ENCODE data around the gene PTP4A2. TPM values are rescaled to one million over a fixed set of nuclear protein-coding genes. Genes with fewer than 3 reads are reported as not detected.
A peak's percentile ranks its signal among the peaks of the same experiment; 100 is the strongest.

The PTP4A2 gene
- total RNA-seq, 1 donor from 2014 or later, result 256 TPM

- no peak for DNase-seq (ENCODE audit: low read depth in 2 of 2)
Measured at GRCh38 chr1:31888291-31888690, 49.9 kb downstream of the PTP4A2 start.

- peak in 1 of 2 donors; percentile 24 for DNase-seq (ENCODE audit: low read depth in 2 of 2)
Measured at GRCh38 chr1:31886866-31887265, 51.3 kb downstream of the PTP4A2 start.

GRCh38 chr1:31885851-31886250 is 52.3 kb downstream of the PTP4A2 start:
- DNase-seq (ENCODE audit: low read depth in 2 of 2), result no peak

GRCh38 chr1:31883357-31883942 is 54.7 kb downstream of the PTP4A2 start:
- no peak for DNase-seq (ENCODE audit: low read depth in 2 of 2)

GRCh38 chr1:31881688-31882000 is 56.5 kb downstream of the PTP4A2 start:
- DNase-seq (ENCODE audit: low read depth in 2 of 2), result no peak

GRCh38 chr1:31880957-31881687 is 57.0 kb downstream of the PTP4A2 start:
- no peak for DNase-seq (ENCODE audit: low read depth in 2 of 2)

GRCh38 chr1:31879981-31880608 is 58.1 kb downstream of the PTP4A2 start:
- no peak for DNase-seq (ENCODE audit: low read depth in 2 of 2)

GRCh38 chr1:31878058-31878457 is 60.1 kb downstream of the PTP4A2 start:
- DNase-seq (ENCODE audit: low read depth in 2 of 2), result no peak

GRCh38 chr1:31877544-31877943 is 60.6 kb downstream of the PTP4A2 start:
- no peak for DNase-seq (ENCODE audit: low read depth in 2 of 2)

GRCh38 chr1:31875636-31876236 is 62.4 kb downstream of the PTP4A2 start:
- no peak for DNase-seq (ENCODE audit: low read depth in 2 of 2)

- no peak for DNase-seq (ENCODE audit: low read depth in 2 of 2)
Measured at GRCh38 chr1:31874942-31875341, 63.2 kb downstream of the PTP4A2 start.

- DNase-seq (ENCODE audit: low read depth in 2 of 2), result peak in 1 of 2 donors; percentile 4
Measured at GRCh38 chr1:31872658-31873636, 65.2 kb downstream of the PTP4A2 start.

GRCh38 chr1:31871703-31872102 is 66.5 kb downstream of the PTP4A2 start:
- no peak for DNase-seq (ENCODE audit: low read depth in 2 of 2)

GRCh38 chr1:31870086-31870736 is 68.0 kb downstream of the PTP4A2 start:
- no peak for DNase-seq (ENCODE audit: low read depth in 2 of 2)

- no peak for DNase-seq (ENCODE audit: low read depth in 2 of 2)
Measured at GRCh38 chr1:31869449-31869848, 68.7 kb downstream of the PTP4A2 start.

GRCh38 chr1:31868862-31869261 is 69.3 kb downstream of the PTP4A2 start:
- no peak for DNase-seq (ENCODE audit: low read depth in 2 of 2)

GRCh38 chr1:31867546-31867945 is 70.6 kb downstream of the PTP4A2 start:
- no peak for DNase-seq (ENCODE audit: low read depth in 2 of 2)

- no peak for DNase-seq (ENCODE audit: low read depth in 2 of 2)
Measured at GRCh38 chr1:31866450-31867032, 71.6 kb downstream of the PTP4A2 start.

- no peak for DNase-seq (ENCODE audit: low read depth in 2 of 2)
Measured at GRCh38 chr1:31865728-31866449, 72.3 kb downstream of the PTP4A2 start.

- no peak for DNase-seq (ENCODE audit: low read depth in 2 of 2)
Measured at GRCh38 chr1:31862071-31862470, 76.1 kb downstream of the PTP4A2 start.
